Liver (tissue), 3 donors: ENCODE measurements around the gene PSMD12.

ENCODE experiments used
- ATF3 ChIP-seq: IDR thresholded peaks from 2 replicates; pipeline ENCODE4 v1.6.1; 2016; ENCODE audit warnings: antibody characterized with exemption
- CTCF ChIP-seq: fragments of 150-350 bp; IDR thresholded peaks from 2 replicates; pipeline ENCODE4 v1.5.1; 2017; ENCODE audit warnings: improper control_type of control experiment, low read depth, low read length; ENCODE audit not compliant: missing input control
- EGR1 ChIP-seq, 2 donors: IDR thresholded peaks; 2 replicates each; pipeline ENCODE4 v1.6.1; 2016 to 2018; ENCODE audit warnings: antibody characterized with exemption in 2 of 2, low read depth in 2 of 2
- GABPA ChIP-seq, 2 donors: IDR thresholded peaks in 1 of 2; conservative IDR thresholded peaks in 1 of 2; 2 replicates each; pipeline ENCODE4 v1.6.1; 2016; ENCODE audit warnings: antibody characterized with exemption in 2 of 2, mild to moderate bottlenecking in 1 of 2, moderate library complexity in 1 of 2
- JUND ChIP-seq, 2 donors: IDR thresholded peaks; 2 replicates each; pipeline ENCODE4 v1.6.1; 2016; ENCODE audit warnings: antibody characterized with exemption in 2 of 2
- RAD21 ChIP-seq, 2 donors: IDR thresholded peaks; 2 replicates each; pipeline ENCODE4 v1.6.1; 2016; ENCODE audit warnings: antibody characterized with exemption in 2 of 2, mild to moderate bottlenecking in 2 of 2
- REST ChIP-seq: IDR thresholded peaks from 2 replicates; pipeline ENCODE4 v1.6.1; 2016; ENCODE audit warnings: antibody characterized with exemption, mild to moderate bottlenecking
- TAF1 ChIP-seq: conservative IDR thresholded peaks from 2 replicates; pipeline ENCODE4 v1.6.1; 2016; ENCODE audit warnings: antibody characterized with exemption, mild to moderate bottlenecking
- YY1 ChIP-seq: IDR thresholded peaks from 2 replicates; pipeline ENCODE4 v1.6.1; 2016; ENCODE audit warnings: antibody characterized with exemption, mild to moderate bottlenecking
- donor health status: healthy.
- donor health status: healthy.

GRCh38 chr17:67365738-67366192 lies 612 bp downstream of the PSMD12 start:
- TF ChIP-seq RAD21 (IDR thresholded peaks at IDR 0.05) = no peak
- no peak for TF ChIP-seq YY1
- no peak for TF ChIP-seq GABPA (IDR thresholded peaks at IDR 0.05 in 1 of 2, conservative IDR thresholded peaks at IDR 0.05 in 1 of 2)
- TF ChIP-seq CTCF = no peak
- TF ChIP-seq JUND (IDR thresholded peaks at IDR 0.05) = no peak
- no peak for TF ChIP-seq TAF1
- TF ChIP-seq REST = no peak
- TF ChIP-seq EGR1 (IDR thresholded peaks at IDR 0.05; ENCODE audit: low read depth in 2 of 2) = no peak
- TF ChIP-seq ATF3 = no peak
